Naive thymus-derived CD8-positive, alpha-beta T cell (primary cell): ENCODE results near the gene MCHR1. TPM values are rescaled to one million over a fixed set of nuclear protein-coding genes. Genes with fewer than 3 reads are reported as not detected.

Experiments used
- ATAC-seq, 2 donors: fragments of 150-1000 bp; cut with Tn5 transposase in 1 of 2; sonication (Bioruptor Pico), chemical (Tn5 transposase) in 1 of 2; 1 replicate in 1 of 2; 2 replicates in 1 of 2; pipeline ENCODE4 v1.10.0; 2021; ENCODE audit warnings: mild to moderate bottlenecking in 2 of 2, moderate library complexity in 2 of 2
- POLR2A ChIA-PET: fragments of 350-600 bp; sonication (Branson Sonifier 250); formaldehyde crosslinking; loops from one replicate; lab custom pipeline; 2021; ENCODE audit warnings: antibody characterized with exemption; lab: Charles Lee
- DNase-seq, 10 donors: peaks; one replicate each; pipeline versions ENCODE4 v3.0.0 to v3.0.0-alpha.2; 2020 to 2022
- H3K27ac Mint-ChIP-seq, 10 donors: one replicate each; pipeline ENCODE4 v1.8.0; 2020 to 2022; ENCODE audit warnings: mild to moderate bottlenecking in 10 of 10, mixed read lengths in 10 of 10, moderate library complexity in 4 of 10, inconsistent platforms in 1 of 10
- H3K27me3 Mint-ChIP-seq, 5 donors: one replicate each; pipeline ENCODE4 v1.8.0; 2021 to 2022; ENCODE audit warnings: mixed read lengths in 5 of 5
- H3K36me3 Mint-ChIP-seq, 3 donors: one replicate each; pipeline ENCODE4 v1.8.0; 2020 to 2022; ENCODE audit warnings: mixed read lengths in 3 of 3, mild to moderate bottlenecking in 2 of 3, inconsistent platforms in 1 of 3
- H3K4me1 Mint-ChIP-seq, 4 donors: one replicate each; pipeline ENCODE4 v1.8.0; 2021 to 2022; ENCODE audit warnings: mixed read lengths in 4 of 4
- H3K4me3 Mint-ChIP-seq, 10 donors: one replicate each; pipeline ENCODE4 v1.8.0; 2020 to 2022; ENCODE audit warnings: mild to moderate bottlenecking in 10 of 10, mixed read lengths in 10 of 10, moderate library complexity in 6 of 10, inconsistent platforms in 1 of 10
- H3K9me3 Mint-ChIP-seq, 9 donors: one replicate each; pipeline ENCODE4 v1.8.0; 2020 to 2022; ENCODE audit warnings: mixed read lengths in 9 of 9, mild to moderate bottlenecking in 3 of 9, inconsistent platforms in 1 of 9, moderate library complexity in 1 of 9
- polyA plus RNA-seq, 3 donors: library from polyadenylated mRNA; unstranded; fragments of 300-500 nt; fragmentation: Illumina TruSeq; gene quantifications; one replicate each; pipeline ENCODE4 v1.2.3, GENCODE V29; 2021
- total RNA-seq, 8 experiments: library from RNA in 2 of 8; stranded (reverse) in 2 of 8; gene quantifications; one replicate each; pipeline ENCODE4 v1.2.3 and lab custom pipeline; 2021 to 2026

The MCHR1 gene, protein sequence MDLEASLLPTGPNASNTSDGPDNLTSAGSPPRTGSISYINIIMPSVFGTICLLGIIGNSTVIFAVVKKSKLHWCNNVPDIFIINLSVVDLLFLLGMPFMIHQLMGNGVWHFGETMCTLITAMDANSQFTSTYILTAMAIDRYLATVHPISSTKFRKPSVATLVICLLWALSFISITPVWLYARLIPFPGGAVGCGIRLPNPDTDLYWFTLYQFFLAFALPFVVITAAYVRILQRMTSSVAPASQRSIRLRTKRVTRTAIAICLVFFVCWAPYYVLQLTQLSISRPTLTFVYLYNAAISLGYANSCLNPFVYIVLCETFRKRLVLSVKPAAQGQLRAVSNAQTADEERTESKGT
- total RNA-seq (not detected), polyA plus RNA-seq (under 1 TPM in 1 of 3 donors, not detected in 2; 0.16 TPM), total RNA-seq (lab: John Stamatoyannopoulos, UW) (0 reads per million in 6 experiments)

DNA sequence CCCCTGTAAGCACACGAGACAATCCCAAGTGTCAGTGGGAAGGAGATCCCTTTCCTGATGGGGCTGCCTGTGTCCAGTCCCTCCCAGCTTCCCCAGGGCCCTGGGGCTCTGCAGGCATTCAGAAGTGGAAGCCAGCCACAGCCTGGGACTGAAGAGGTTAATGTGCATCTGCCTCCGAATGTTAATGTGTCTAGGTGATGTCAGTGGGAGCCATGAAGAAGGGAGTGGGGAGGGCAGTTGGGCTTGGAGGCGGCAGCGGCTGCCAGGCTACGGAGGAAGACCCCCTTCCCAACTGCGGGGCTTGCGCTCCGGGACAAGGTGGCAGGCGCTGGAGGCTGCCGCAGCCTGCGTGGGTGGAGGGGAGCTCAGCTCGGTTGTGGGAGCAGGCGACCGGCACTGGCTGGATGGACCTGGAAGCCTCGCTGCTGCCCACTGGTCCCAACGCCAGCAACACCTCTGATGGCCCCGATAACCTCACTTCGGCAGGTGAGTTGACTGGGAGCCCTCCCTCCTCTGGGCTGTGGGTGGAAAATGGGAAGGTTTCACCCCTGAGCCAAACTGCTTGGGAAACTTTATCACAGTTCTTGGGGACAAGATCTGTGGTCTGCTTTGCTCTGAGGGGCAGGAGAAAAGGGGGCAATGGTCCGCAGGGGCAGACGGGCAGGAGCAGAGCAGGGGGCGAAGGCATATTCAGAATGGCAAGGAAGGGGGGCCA is at the start of gene MCHR1:
TSS of gene MCHR1 (plus strand) at position 236 of the 715 bp plus-strand sequence. CDS start at position 405, 169 bp downstream.
- POLR2A ChIA-PET: interaction anchor here (0.6 to 0.9 kb wide), 2 partner anchors 16 to 82 kb away, joined by 3 read pairs; no protein-coding TSS in a partner anchor
- Mint-ChIP-seq H3K9me3 (no peaks in the 10 kb centered on the region), H3K4me1 (peaks cover 6 to 18% (median 14%) of the 10 kb centered on the region in 4 donors), H3K4me3 (no peak within 1 kb of the TSS), H3K27ac (peak within 1 kb of the TSS in 3 of 10 donors; percentile 37 to 80 (median 59)), H3K27me3 (peaks cover 0 to 25% (median 11%) of the 10 kb centered on the region in 5 donors), H3K36me3 (no peaks in the 10 kb centered on the region)
- ATAC-seq (no peak), DNase-seq (no peak)

- no peak for ATAC-seq
Observed at GRCh38 chr22:40631925-40632324, 47.4 kb upstream of the MCHR1 start.

DNA sequence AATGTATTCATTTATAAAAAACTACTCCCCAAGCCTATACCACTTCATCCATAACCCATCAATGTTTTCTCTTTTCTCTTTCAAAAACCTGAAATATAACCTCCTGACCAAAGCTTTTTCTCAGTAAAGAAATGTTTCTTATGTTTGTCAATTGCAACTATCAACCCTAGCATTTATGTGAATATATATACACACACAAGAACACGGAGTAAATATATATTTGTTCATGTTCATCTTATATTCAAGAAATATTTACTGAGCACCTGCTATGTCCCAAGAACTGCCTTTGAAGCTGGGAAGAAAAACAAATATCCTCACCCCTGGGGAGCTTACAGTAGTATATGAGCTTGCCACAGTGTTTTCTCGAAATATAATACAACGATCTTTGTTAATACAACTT is 46.2 kb upstream of the MCHR1 start:
- peak overlapping the region in 2 of 10 donors; percentile 3 to 28 for H3K27ac Mint-ChIP-seq
- peaks cover 0 to 3% (median 2%) of the 10 kb centered on the region in 3 donors for H3K36me3 Mint-ChIP-seq
- peaks cover 26 to 68% (median 58%) of the 10 kb centered on the region in 4 donors for H3K4me1 Mint-ChIP-seq
- POLR2A ChIA-PET: interaction anchor here (0.6 kb wide), 2 partner anchors 199 to 344 kb away, joined by 3 read pairs; no protein-coding TSS in a partner anchor
- H3K27me3 Mint-ChIP-seq: no peaks in the 10 kb centered on the region
- H3K4me3 Mint-ChIP-seq: peak overlapping the region in 3 of 10 donors; percentile 0 to 33 (median 19)
- DNase-seq (no peak), ATAC-seq (no peak)
- H3K9me3 Mint-ChIP-seq: no peaks in the 10 kb centered on the region

More at GRCh38 chr22:40631925-40632324, 47.4 kb upstream of the MCHR1 start:
- H3K36me3 Mint-ChIP-seq: peaks cover 0 to 3% (median 2%) of the 10 kb centered on the region in 3 donors
- no peaks in the 10 kb centered on the region for H3K27me3 Mint-ChIP-seq
- POLR2A ChIA-PET: no interaction called here
- H3K9me3 Mint-ChIP-seq: no peaks in the 10 kb centered on the region
- H3K4me1 Mint-ChIP-seq: peaks cover 29 to 73% (median 63%) of the 10 kb centered on the region in 4 donors
- H3K27ac Mint-ChIP-seq: peak overlapping the region in 2 of 10 donors; percentile 24 to 58
- H3K4me3 Mint-ChIP-seq: no peak overlapping the region
- no peak for DNase-seq

- Mint-ChIP-seq H3K9me3 (no peaks in the 10 kb centered on the region), H3K27me3 (no peaks in the 10 kb centered on the region), H3K4me3 (peak overlapping the region; percentile 79 to 96 (median 92)), H3K36me3 (peaks cover 0 to 2% (median 0%) of the 10 kb centered on the region in 3 donors), H3K27ac (peak overlapping the region in 2 of 10 donors; percentile 18 to 68), H3K4me1 (peaks cover 24 to 58% (median 49%) of the 10 kb centered on the region in 4 donors)
- ATAC-seq (no peak), DNase-seq (no peak)
- POLR2A ChIA-PET: interaction anchor here (0.6 to 1.4 kb wide), 4 partner anchors 11 to 103 kb away, joined by 3 to 6 read pairs (median 3); no protein-coding TSS in a partner anchor
Observed at GRCh38 chr22:40634119-40634903, 45.0 kb upstream of the MCHR1 start.

DNA sequence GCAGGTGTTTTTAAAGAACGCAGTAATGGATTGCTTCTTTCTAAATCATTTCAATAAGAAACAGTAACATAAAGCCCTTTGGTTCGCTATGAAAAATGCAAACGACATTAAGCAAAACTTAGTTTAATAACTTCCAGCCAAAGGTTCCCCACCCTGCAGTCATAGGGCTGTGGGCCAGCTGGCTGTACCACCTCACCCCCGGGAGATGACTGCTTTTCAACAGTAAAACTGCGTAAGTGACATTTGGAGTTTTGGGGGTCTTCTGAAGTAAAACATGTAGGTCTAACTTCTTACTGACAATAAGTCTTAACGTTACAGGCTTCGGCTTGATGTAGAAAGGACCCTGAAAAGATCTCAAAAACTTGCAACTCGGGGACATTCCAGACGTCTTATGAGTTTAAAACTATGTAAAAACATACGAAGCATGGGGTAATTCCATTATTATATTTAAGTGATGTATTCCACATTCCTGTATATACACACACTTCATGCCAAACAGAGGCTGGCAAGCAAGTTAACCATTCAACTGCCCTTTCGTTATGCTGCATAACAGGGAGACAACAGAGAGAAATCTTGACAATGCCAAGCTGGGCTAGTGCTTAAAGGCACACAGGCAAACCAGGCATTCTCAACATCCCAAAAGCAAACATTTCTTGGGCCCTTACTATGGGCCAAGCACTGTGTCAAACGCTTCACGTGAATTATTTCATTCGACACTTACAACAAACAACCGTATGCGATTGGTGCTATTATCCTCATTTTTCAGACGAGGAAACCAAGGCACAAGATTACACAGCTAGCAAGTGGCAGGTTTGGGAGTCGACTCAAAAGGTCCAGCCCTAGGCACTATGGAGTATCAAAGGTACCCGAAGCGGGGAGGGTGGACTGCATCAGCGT is 44.0 kb upstream of the MCHR1 start:
- ATAC-seq: no peak
- no peaks in the 10 kb centered on the region for H3K27me3 Mint-ChIP-seq
- DNase-seq: peak in 1 of 10 donors; percentile 1
- H3K9me3 Mint-ChIP-seq: no peaks in the 10 kb centered on the region
- H3K36me3 Mint-ChIP-seq: peaks cover 0 to under 1% (median 0%) of the 10 kb centered on the region in 3 donors
- H3K27ac Mint-ChIP-seq: peak overlapping the region in 9 of 10 donors; percentile 37 to 95 (median 91)
- peaks cover 24 to 53% (median 45%) of the 10 kb centered on the region in 4 donors for H3K4me1 Mint-ChIP-seq
- peak overlapping the region; percentile 79 to 96 (median 92) for H3K4me3 Mint-ChIP-seq
- POLR2A ChIA-PET: interaction anchor here (0.6 to 1.9 kb wide), 3 partner anchors 101 to 198 kb away, joined by 3 to 17 read pairs (median 5); no protein-coding TSS in a partner anchor

GRCh38 chr22:40635940-40636379 is 43.3 kb upstream of the MCHR1 start:
- H3K27me3 Mint-ChIP-seq: no peaks in the 10 kb centered on the region
- peak in 1 of 2 donors; percentile 1 for ATAC-seq
- peaks cover 24 to 49% (median 44%) of the 10 kb centered on the region in 4 donors for H3K4me1 Mint-ChIP-seq

DNA sequence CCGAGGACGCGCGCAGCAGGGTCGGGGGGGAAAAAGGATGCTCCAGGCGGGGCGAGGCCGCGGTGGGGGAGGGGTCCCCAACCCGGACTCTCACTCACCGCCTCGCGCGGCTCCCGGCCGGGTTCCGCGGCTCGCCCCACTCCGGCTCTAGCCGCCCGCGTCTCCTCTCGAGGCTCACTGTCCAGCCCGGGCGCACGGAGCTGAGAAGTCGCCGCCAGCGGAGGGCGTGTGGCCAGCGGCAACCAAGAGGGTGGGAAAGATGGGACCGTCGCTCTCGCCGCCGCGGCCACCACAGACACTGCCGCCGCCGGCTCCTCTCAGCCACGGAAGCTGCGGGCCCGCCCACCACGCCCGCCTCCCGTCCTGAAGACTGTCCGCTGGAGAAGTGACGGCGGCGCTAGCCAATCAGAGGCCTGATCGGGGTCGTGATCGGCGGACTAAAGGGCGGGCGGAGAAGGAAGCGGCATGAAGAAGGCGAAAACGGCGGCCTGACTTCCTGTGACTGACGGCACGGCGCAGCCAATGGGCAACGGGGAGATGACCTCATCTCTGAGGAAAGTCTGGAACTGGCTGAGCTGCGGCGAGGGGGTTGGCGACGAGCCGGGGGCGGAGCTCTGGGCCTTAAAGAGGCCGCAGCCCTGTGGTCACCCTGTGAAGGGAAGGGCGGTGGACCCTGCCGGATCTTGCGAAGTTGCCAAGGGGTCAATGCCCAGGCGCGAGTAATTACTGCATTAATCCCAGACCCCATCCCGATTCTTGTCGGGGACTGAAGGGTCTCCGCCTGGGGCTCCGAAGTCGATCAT is 42.7 kb upstream of the MCHR1 start, which contains the start of gene MRTFA:
TSS of gene MRTFA (minus strand) at position 340 of the 803 bp plus-strand sequence.
- POLR2A ChIA-PET: interaction anchor here (0.5 to 1.9 kb wide), 12 partner anchors 10 to 1249 kb away, joined by 3 to 17 read pairs (median 4); partner anchors contain the start of genes RBX1 and ST13
- peaks cover 21 to 43% (median 38%) of the 10 kb centered on the region in 4 donors for H3K4me1 Mint-ChIP-seq
- H3K4me3 Mint-ChIP-seq: peak within 1 kb of the TSS; percentile 92 to 98 (median 96)
- no peaks in the 10 kb centered on the region for H3K27me3 Mint-ChIP-seq
- DNase-seq: peak; percentile 95 to 100 (median 99)
- H3K9me3 Mint-ChIP-seq: no peaks in the 10 kb centered on the region
- H3K36me3 Mint-ChIP-seq: no peaks in the 10 kb centered on the region
- ATAC-seq: peak; percentile 92 to 95
- peak within 1 kb of the TSS; percentile 93 to 98 (median 96) for H3K27ac Mint-ChIP-seq

More at GRCh38 chr22:40635940-40636379, 43.3 kb upstream of the MCHR1 start:
- DNase-seq: peak in 2 of 10 donors; percentile 3 to 20
- H3K36me3 Mint-ChIP-seq: no peaks in the 10 kb centered on the region
- peak overlapping the region; percentile 79 to 97 (median 92) for H3K4me3 Mint-ChIP-seq
- H3K27ac Mint-ChIP-seq: peak overlapping the region in 9 of 10 donors; percentile 37 to 95 (median 91)
- H3K9me3 Mint-ChIP-seq: no peaks in the 10 kb centered on the region
- POLR2A ChIA-PET: interaction anchor here (0.5 to 1.9 kb wide), 7 partner anchors 97 to 592 kb away, joined by 3 to 17 read pairs (median 3); partner anchors contain the start of gene ST13

- Mint-ChIP-seq H3K27me3 (no peaks in the 10 kb centered on the region), H3K27ac (peak overlapping the region; percentile 93 to 98 (median 96)), H3K4me1 (peaks cover 16 to 38% (median 32%) of the 10 kb centered on the region in 4 donors), H3K36me3 (no peaks in the 10 kb centered on the region), H3K9me3 (no peaks in the 10 kb centered on the region), H3K4me3 (peak overlapping the region; percentile 91 to 98 (median 96))
- POLR2A ChIA-PET: interaction anchor here (0.6 to 1.9 kb wide), 10 partner anchors 9 to 593 kb away, joined by 3 to 17 read pairs (median 3); partner anchors contain the start of genes RBX1 and ST13
- DNase-seq: peak in 5 of 10 donors; percentile 25 to 75 (median 34)
- peak; percentile 31 to 37 for ATAC-seq
Observed at GRCh38 chr22:40637183-40638150, 41.8 kb upstream of the MCHR1 start.

- Mint-ChIP-seq H3K27me3 (no peaks in the 10 kb centered on the region), H3K9me3 (no peaks in the 10 kb centered on the region), H3K4me1 (peaks cover 13 to 34% (median 25%) of the 10 kb centered on the region in 4 donors), H3K4me3 (peak overlapping the region in 9 of 10 donors; percentile 91 to 98 (median 96)), H3K36me3 (no peaks in the 10 kb centered on the region), H3K27ac (peak overlapping the region in 3 of 10 donors; percentile 86 to 98 (median 94))
- DNase-seq: no peak
- POLR2A ChIA-PET: interaction anchor here (0.6 to 1.1 kb wide), 5 partner anchors 12 to 657 kb away, joined by 3 to 6 read pairs (median 3); no protein-coding TSS in a partner anchor
- no peak for ATAC-seq
Observed at GRCh38 chr22:40638261-40638660, 41.0 kb upstream of the MCHR1 start.
